Muscle layer of duodenum (tissue), 2 donors: Measurements from ENCODE around the gene TBC1D22B.

Experiments used
- H3K27ac ChIP-seq: one replicate; pipeline ENCODE4 v1.7.0; 2013; ENCODE audit warnings: mild to moderate bottlenecking, low read length
- H3K27me3 ChIP-seq: one replicate; pipeline ENCODE4 v1.7.0; 2013; ENCODE audit warnings: low read depth, mild to moderate bottlenecking, control low read depth, low read length
- H3K36me3 ChIP-seq, 2 donors: one replicate each; pipeline ENCODE4 v1.7.0; 2013; ENCODE audit warnings: low read length in 2 of 2, control low read depth in 1 of 2, mild to moderate bottlenecking in 1 of 2; ENCODE audit not compliant: insufficient read depth in 2 of 2, control insufficient read depth in 1 of 2
- H3K4me1 ChIP-seq, 2 donors: one replicate each; pipeline ENCODE4 v1.7.0; 2013; ENCODE audit warnings: low read length in 2 of 2, mild to moderate bottlenecking in 2 of 2, control low read depth in 1 of 2, moderate library complexity in 1 of 2; ENCODE audit not compliant: insufficient read depth in 2 of 2, control insufficient read depth in 1 of 2
- H3K4me3 ChIP-seq, 2 donors: one replicate each; pipeline ENCODE4 v1.7.0; 2013; ENCODE audit warnings: low read length in 2 of 2, low read depth in 1 of 2, mild to moderate bottlenecking in 1 of 2
- H3K9me3 ChIP-seq, 2 donors: one replicate each; pipeline ENCODE4 v1.7.0; 2013; ENCODE audit warnings: low read length in 2 of 2, control low read depth in 1 of 2, mild to moderate bottlenecking in 1 of 2; ENCODE audit not compliant: control insufficient read depth in 1 of 2
- donor health status: healthy.

Gene TBC1D22B

GRCh38 chr6:37258405-37259105 is 983 bp downstream of the TBC1D22B start:
- H3K27me3 ChIP-seq = no peaks in the 10 kb centered on the region
- H3K9me3 ChIP-seq = no peaks in the 10 kb centered on the region
- H3K27ac ChIP-seq = peak overlapping the region; percentile 86
- H3K4me3 ChIP-seq = peak overlapping the region; percentile 94 to 95
- H3K36me3 ChIP-seq = no peaks in the 10 kb centered on the region
- peaks cover 8 to 20% of the 10 kb centered on the region in 2 donors for H3K4me1 ChIP-seq

GRCh38 chr6:37259191-37259590 is 1.6 kb downstream of the TBC1D22B start:
- Histone ChIP-seq H3K27me3 (no peaks in the 10 kb centered on the region), H3K27ac (peak overlapping the region; percentile 34), H3K36me3 (no peaks in the 10 kb centered on the region), H3K4me3 (peak overlapping the region; percentile 26 to 94), H3K4me1 (peaks cover 8 to 20% of the 10 kb centered on the region in 2 donors), H3K9me3 (no peaks in the 10 kb centered on the region)

GRCh38 chr6:37260040-37260439 is 2.5 kb downstream of the TBC1D22B start:
- Histone ChIP-seq H3K36me3 (no peaks in the 10 kb centered on the region), H3K9me3 (no peaks in the 10 kb centered on the region), H3K27ac (peak overlapping the region; percentile 34), H3K4me1 (peaks cover 8 to 22% of the 10 kb centered on the region in 2 donors), H3K27me3 (no peaks in the 10 kb centered on the region), H3K4me3 (no peak overlapping the region)

- Histone ChIP-seq H3K27ac (no peak overlapping the region), H3K4me1 (peaks cover 8 to 26% of the 10 kb centered on the region in 2 donors), H3K36me3 (no peaks in the 10 kb centered on the region), H3K9me3 (no peaks in the 10 kb centered on the region), H3K4me3 (no peak overlapping the region), H3K27me3 (no peaks in the 10 kb centered on the region)
Measured at GRCh38 chr6:37260444-37260843, 2.9 kb downstream of the TBC1D22B start.

- H3K36me3 ChIP-seq = no peaks in the 10 kb centered on the region
- H3K27me3 ChIP-seq = no peaks in the 10 kb centered on the region
- peaks cover 8 to 27% of the 10 kb centered on the region in 2 donors for H3K4me1 ChIP-seq
- H3K9me3 ChIP-seq = no peaks in the 10 kb centered on the region
- H3K4me3 ChIP-seq = no peak overlapping the region
- H3K27ac ChIP-seq = no peak overlapping the region
Measured at GRCh38 chr6:37261198-37261597, 3.6 kb downstream of the TBC1D22B start.

- peaks cover 4 to 19% of the 10 kb centered on the region in 2 donors for H3K4me1 ChIP-seq
- H3K4me3 ChIP-seq = no peak overlapping the region
- H3K27ac ChIP-seq = no peak overlapping the region
- H3K36me3 ChIP-seq = no peaks in the 10 kb centered on the region
- H3K27me3 ChIP-seq = no peaks in the 10 kb centered on the region
- H3K9me3 ChIP-seq = no peaks in the 10 kb centered on the region
Measured at GRCh38 chr6:37262446-37263026, 5.0 kb downstream of the TBC1D22B start.

- no peaks in the 10 kb centered on the region for H3K27me3 ChIP-seq
- no peak overlapping the region for H3K27ac ChIP-seq
- no peak overlapping the region for H3K4me3 ChIP-seq
- peaks cover 0 to 7% of the 10 kb centered on the region in 2 donors for H3K36me3 ChIP-seq
- H3K9me3 ChIP-seq = no peaks in the 10 kb centered on the region
- H3K4me1 ChIP-seq = peaks cover 0 to 6% of the 10 kb centered on the region in 2 donors
Measured at GRCh38 chr6:37265001-37265400, 7.4 kb downstream of the TBC1D22B start.

GRCh38 chr6:37265860-37266259 is 8.3 kb downstream of the TBC1D22B start:
- peaks cover 0 to 6% of the 10 kb centered on the region in 2 donors for H3K4me1 ChIP-seq
- H3K9me3 ChIP-seq = no peaks in the 10 kb centered on the region
- H3K27ac ChIP-seq = no peak overlapping the region

GRCh38 chr6:37269105-37269504 is 11.5 kb downstream of the TBC1D22B start:
- no peak overlapping the region for H3K4me3 ChIP-seq
- peaks cover 0 to 6% of the 10 kb centered on the region in 2 donors for H3K4me1 ChIP-seq
- H3K27ac ChIP-seq = no peak overlapping the region
- peaks cover 3 to 11% of the 10 kb centered on the region in 2 donors for H3K36me3 ChIP-seq
- no peaks in the 10 kb centered on the region for H3K27me3 ChIP-seq
- no peaks in the 10 kb centered on the region for H3K9me3 ChIP-seq

More at GRCh38 chr6:37265860-37266259, 8.3 kb downstream of the TBC1D22B start:
- peaks cover 3 to 11% of the 10 kb centered on the region in 2 donors for H3K36me3 ChIP-seq
- H3K4me3 ChIP-seq = no peak overlapping the region
- no peaks in the 10 kb centered on the region for H3K27me3 ChIP-seq

- H3K9me3 ChIP-seq = no peaks in the 10 kb centered on the region
- no peak overlapping the region for H3K27ac ChIP-seq
- H3K27me3 ChIP-seq = no peaks in the 10 kb centered on the region
- H3K4me3 ChIP-seq = no peak overlapping the region
- peaks cover 3 to 11% of the 10 kb centered on the region in 2 donors for H3K36me3 ChIP-seq
- no peaks in the 10 kb centered on the region for H3K4me1 ChIP-seq
Measured at GRCh38 chr6:37272834-37273566, 15.4 kb downstream of the TBC1D22B start.

- Histone ChIP-seq H3K36me3 (peaks cover 3 to 11% of the 10 kb centered on the region in 2 donors), H3K4me3 (no peak overlapping the region), H3K27me3 (no peaks in the 10 kb centered on the region), H3K27ac (no peak overlapping the region), H3K4me1 (no peaks in the 10 kb centered on the region), H3K9me3 (no peaks in the 10 kb centered on the region)
Measured at GRCh38 chr6:37273690-37274089, 16.1 kb downstream of the TBC1D22B start.
